GM18505 (cell line): ENCODE data around the gene IGSF11.

Experiments used
- ATAC-seq: cut with Tn5 transposase; IDR thresholded peaks from one replicate; pipeline ENCODE4 v1.9.1; 2021; ENCODE audit not compliant: unreplicated experiment
- POLR2A ChIP-seq: IDR thresholded peaks from 4 replicates; pipeline ENCODE4 v1.6.1; 2011; ENCODE audit warnings: borderline replicate concordance; ENCODE audit not compliant: insufficient read depth, insufficient read length; ENCODE audit errors: extremely low read depth

IGSF11 gene

GRCh38 chr3:118960876-118961450, 73.7 kb downstream of the IGSF11 start:
- no peak for ATAC-seq
- no peak for TF ChIP-seq POLR2A

GRCh38 chr3:118955914-118956556, 78.6 kb downstream of the IGSF11 start:
- TF ChIP-seq POLR2A, result no peak

DNA sequence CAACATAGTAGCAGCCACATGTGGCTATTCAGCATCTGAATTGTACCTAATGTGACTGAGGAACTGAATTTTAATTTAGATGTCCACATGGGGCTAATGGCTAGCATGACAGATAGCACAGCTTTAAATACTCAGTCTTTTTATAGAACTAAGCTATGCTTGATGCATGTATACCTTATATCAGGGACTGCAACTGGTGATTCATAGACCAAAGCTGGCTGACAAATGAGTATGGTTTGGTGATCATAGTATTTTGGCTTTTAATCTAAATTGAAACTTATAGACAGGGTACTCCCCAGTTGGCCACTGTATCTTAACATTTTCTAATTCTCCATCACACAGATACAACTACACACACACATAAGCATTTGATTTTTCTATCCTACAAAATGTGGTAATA, 83.6 kb downstream of the IGSF11 start:
- ATAC-seq, result no peak

More at GRCh38 chr3:118955914-118956556, 78.6 kb downstream of the IGSF11 start:
- no peak for ATAC-seq

DNA sequence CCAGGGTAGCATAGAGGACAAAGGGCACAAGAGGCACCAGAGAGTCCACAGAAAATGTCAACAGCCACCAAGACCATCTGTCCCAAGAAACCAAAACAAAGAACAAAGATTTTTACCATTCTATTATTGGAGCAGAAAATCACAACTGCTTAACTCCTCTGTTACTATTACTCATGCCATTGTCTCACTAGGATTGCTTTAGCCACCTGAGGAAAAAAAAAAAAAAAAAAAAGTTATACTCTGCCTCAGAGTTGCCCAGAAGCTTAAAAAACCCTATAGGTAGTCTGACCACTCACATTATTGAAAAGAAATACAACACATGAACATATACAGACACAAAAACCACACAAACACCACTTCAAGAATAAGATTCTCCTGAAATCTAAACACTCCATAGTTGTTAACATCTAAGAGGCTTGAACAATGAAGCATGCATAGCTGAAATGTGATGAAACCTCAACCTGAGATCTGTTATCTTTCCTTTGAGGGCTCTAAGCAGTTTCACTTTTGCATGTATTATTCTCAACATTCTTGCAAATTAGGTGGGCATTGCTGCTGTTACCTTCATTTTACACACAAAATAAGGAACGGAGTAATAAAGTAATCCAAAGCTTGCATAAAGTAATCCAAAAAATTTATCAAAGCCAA, 85.4 kb downstream of the IGSF11 start:
- ATAC-seq, result no peak
- TF ChIP-seq POLR2A, result no peak

More for the DNA sequence above, 83.6 kb downstream of the IGSF11 start:
- TF ChIP-seq POLR2A, result no peak

DNA sequence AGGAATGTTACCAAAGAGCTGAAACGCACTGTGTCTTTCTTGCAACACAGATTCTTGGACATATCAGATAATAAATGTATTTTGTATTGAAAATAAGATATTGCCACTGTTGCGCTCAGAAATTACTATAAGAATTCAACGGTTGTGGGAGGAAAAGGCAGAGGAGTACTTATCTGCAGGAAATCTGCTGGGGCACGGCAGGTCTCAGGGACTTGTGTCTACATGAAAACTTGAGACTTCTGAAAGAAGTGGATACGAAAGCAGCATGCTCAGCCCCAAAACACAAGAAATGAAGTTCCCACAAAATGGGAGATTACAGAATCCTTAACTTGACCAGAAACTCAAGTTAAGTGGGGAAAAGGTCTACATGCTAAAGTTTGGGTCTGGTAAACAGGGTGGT, 86.5 kb downstream of the IGSF11 start:
- ATAC-seq, result no peak
- no peak for TF ChIP-seq POLR2A

DNA sequence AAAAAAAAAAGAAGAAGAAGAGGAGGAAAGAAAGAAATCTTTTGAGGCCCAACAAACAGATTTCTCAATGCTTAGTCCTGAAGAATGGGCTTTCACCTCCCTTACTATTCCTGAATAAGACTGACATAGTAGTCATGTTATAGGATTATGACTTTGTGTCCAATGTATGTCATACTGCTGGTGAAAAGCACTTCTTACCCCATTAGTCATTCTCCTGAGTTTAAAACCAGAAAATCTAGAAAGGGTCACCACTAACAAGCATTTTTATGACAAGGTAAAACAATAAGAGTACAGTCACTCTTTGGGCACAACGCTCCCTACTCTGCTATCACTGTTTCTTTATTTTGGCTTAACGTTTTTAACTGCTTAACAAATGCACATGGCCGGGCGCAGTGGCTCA, 88.2 kb downstream of the IGSF11 start:
- no peak for TF ChIP-seq POLR2A
- ATAC-seq, result no peak

- no peak for ATAC-seq
- TF ChIP-seq POLR2A, result no peak
These were observed 88.8 kb downstream of the IGSF11 start for GRCh38 chr3:118945834-118946233.

GRCh38 chr3:118943597-118943996, 91.0 kb downstream of the IGSF11 start:
- TF ChIP-seq POLR2A, result no peak
- no peak for ATAC-seq

- no peak for TF ChIP-seq POLR2A
- no peak for ATAC-seq
These were observed 92.0 kb downstream of the IGSF11 start for GRCh38 chr3:118942671-118943070.

DNA sequence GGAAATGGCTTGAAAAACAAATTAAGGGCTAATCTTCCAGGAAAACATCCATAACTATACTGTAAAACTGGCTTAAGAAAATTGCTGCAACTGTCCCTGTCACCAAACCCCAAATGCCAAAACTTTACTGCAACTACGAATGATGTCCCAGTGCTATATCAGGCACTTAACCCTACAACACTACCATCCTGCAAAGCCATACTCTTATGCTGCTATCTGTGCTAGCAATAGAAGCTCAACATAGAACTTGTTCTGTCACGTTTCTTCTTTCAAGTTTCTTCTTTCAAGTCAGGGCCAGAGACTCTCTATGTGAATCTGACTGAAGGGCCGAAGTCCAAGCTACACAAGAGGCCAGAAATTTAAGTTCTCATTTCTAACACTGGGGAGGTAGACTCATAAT, 92.5 kb downstream of the IGSF11 start:
- no peak for TF ChIP-seq POLR2A
- ATAC-seq, result no peak

DNA sequence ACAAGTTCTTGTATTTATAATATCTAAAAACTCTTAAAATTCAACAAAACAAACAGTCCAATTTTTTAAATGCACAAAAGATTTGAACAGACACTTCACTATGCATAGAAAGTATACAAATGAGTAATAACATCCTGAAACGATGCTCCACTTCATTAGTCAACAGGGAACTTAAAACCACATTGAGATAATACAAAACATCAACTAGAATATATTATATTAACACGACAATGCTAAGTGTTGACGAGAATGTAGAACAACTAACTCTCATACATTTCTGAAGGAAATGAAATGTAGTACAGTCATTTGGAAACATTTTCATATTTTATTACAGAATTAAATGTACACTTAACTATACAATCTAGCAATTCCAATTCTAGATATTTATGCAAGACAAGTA, 93.4 kb downstream of the IGSF11 start:
- no peak for ATAC-seq
- no peak for TF ChIP-seq POLR2A

DNA sequence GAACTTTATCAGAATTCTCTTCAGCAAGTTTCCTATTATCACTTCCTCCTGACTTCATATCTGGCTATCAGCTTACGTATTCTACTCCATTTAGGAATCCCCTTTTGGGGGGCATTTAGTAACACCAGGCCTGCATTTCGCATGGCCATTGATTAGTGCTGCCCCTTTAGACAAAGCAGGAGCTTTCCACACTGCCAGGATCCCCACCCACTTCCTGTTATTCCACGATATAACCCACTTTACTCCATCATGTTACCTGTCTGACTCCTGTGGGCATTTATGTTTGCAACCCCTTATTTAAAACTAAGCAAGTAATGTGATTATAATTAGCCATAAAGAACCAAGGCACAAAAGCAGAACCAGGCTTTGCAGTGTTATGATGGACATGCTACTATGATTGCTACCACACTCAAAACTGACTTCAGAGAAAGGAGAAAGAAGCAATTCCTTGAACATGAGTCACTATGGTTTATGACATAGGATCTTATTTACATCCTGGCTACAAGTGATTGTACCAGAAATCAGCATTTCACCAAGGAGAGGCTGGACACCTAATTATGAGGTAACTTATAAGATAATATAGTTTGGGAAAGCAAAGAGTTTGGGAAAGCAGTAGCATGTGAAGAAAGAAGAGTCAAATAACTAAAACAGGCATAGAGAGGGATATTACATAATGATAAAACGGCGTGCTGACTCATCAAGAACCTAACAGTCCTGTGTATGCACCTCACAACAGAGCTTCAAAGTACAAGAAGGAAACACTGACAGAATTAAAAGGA, 96.3 kb downstream of the IGSF11 start:
- no peak for TF ChIP-seq POLR2A
- ATAC-seq, result no peak

- no peak for ATAC-seq
- TF ChIP-seq POLR2A, result no peak
These were observed 97.8 kb downstream of the IGSF11 start for GRCh38 chr3:118936811-118937210.

- no peak for ATAC-seq
- no peak for TF ChIP-seq POLR2A
These were observed 101.7 kb downstream of the IGSF11 start for GRCh38 chr3:118932822-118933558.

- TF ChIP-seq POLR2A, result no peak
- no peak for ATAC-seq
These were observed 102.7 kb downstream of the IGSF11 start for GRCh38 chr3:118931996-118932395.
